Kidney epithelial cell (primary cell): Measurements from ENCODE around the gene PPP1CC. TPM values are rescaled to one million over a fixed set of nuclear protein-coding genes. Genes with fewer than 3 reads are reported as not detected.

ENCODE experiments used
- DNase-seq: peaks from one replicate; pipeline ENCODE4 v3.0.0-alpha.2; 2010; ENCODE audit warnings: low read depth
- H3K27me3 ChIP-seq: 2 replicates; pipeline ENCODE4 v1.6.0; 2011; ENCODE audit warnings: low read length; ENCODE audit not compliant: control insufficient read depth, insufficient read depth
- H3K36me3 ChIP-seq: 2 replicates; pipeline ENCODE4 v1.5.1; 2011; ENCODE audit warnings: low read length; ENCODE audit not compliant: control insufficient read depth, insufficient read depth
- H3K4me3 ChIP-seq: 2 replicates; pipeline ENCODE4 v1.5.1; 2011; ENCODE audit warnings: low read depth, mild to moderate bottlenecking, control low read depth, low read length
- total RNA-seq: library from RNA; depleted of rRNA; stranded (reverse); fragments of >200 nt; gene quantifications from 2 replicates; pipeline ENCODE4 v1.2.3, GENCODE V29; 2015
- TF ChIP-seq, protein P1 (sequence below): IDR thresholded peaks from 2 replicates; pipeline ENCODE4 v1.5.1; 2011; ENCODE audit warnings: mild to moderate bottlenecking, moderate library complexity, low read length, control low read depth, inconsistent platforms; ENCODE audit not compliant: insufficient read depth, poor library complexity, severe bottlenecking

Gene PPP1CC
- total RNA-seq, 1 donor from 2014 or later: 93.1 TPM

DNA sequence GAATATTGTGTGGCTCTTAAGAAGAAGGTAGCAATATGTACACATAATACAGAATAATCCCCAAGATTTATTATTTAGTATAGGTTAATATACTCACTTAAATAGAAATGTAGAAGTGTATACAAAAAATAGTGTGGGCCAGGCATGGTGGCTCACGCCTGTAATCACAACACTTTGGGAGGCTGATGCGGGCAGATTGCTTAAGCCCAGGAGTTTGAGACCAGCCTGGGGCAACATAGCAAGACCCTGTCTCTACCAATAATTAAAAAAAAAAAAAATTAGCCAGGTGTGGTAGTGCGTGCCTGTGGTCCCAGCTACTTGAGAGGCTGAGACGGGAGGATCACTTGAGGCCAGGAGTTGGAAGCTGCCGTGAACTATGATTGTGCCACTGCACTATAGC, 38.5 kb downstream of the PPP1CC start:
- H3K36me3 ChIP-seq: no peaks in the 10 kb centered on the region
- no peak for DNase-seq
- H3K27me3 ChIP-seq: no peaks in the 10 kb centered on the region
- no peak overlapping the region for H3K4me3 ChIP-seq
- TF ChIP-seq, protein P1, sequence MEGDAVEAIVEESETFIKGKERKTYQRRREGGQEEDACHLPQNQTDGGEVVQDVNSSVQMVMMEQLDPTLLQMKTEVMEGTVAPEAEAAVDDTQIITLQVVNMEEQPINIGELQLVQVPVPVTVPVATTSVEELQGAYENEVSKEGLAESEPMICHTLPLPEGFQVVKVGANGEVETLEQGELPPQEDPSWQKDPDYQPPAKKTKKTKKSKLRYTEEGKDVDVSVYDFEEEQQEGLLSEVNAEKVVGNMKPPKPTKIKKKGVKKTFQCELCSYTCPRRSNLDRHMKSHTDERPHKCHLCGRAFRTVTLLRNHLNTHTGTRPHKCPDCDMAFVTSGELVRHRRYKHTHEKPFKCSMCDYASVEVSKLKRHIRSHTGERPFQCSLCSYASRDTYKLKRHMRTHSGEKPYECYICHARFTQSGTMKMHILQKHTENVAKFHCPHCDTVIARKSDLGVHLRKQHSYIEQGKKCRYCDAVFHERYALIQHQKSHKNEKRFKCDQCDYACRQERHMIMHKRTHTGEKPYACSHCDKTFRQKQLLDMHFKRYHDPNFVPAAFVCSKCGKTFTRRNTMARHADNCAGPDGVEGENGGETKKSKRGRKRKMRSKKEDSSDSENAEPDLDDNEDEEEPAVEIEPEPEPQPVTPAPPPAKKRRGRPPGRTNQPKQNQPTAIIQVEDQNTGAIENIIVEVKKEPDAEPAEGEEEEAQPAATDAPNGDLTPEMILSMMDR: no peak

DNA sequence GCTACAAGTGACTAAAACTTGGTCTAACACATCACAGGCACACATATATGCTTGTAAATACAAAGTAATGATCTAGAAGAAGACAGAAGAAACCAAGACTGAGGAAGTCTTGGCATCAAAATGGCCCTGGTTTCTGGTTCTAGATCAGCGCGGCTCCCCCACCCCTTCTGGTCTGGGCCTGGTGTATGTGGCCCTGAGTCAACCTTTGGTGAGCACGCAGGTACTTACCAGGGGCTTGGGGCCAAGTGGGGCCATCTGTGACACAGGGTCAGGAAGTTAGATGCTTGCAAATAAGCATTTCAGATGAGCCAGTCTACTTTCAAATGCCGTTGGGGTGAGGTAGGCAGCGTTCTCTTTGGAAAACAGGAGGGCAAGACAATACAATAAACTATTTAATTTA, 40.6 kb downstream of the PPP1CC start:
- H3K4me3 ChIP-seq: no peak overlapping the region
- TF ChIP-seq, protein P1: no peak
- no peak for DNase-seq
- H3K27me3 ChIP-seq: no peaks in the 10 kb centered on the region
- no peaks in the 10 kb centered on the region for H3K36me3 ChIP-seq

DNA sequence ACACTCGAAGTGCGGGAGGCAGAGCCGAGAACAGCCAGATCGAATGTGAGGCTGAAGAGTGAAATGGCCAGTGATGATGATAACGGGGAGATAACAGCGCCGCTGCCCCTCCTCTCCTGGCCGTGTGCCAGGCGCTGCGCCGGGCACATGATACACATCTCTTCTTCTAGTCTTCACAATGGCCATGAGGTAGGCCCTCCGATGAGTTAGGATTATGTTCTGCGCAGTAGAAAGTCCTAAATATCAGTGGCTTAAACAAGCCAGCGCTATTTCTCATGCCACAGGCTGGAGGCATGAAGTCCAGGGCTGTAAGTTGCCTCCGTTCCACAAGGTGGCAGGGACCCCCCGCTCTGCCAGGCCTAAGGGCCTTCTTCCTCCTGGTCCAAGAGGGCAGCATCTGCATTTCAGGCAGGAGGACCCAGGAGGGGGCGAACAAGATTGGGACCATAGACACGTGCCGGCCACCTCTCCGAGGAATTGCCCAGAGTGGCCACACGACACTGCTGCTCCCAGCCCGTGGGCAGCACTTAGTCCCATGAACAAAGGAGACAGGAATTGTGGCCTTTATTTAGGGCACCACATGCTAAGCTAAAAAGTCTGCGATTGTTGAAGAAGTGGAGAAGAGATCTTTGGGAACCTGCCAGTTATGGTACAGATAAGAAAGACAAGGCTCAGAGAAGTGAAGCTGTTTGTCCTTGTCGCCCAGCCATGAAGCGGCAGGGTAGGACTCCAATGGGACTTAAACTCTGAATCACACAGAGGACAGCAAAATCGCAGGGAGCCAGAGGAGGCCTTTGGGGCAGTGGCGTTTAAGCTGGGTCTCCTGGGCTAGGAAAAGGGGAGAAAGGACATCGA, 42.9 kb downstream of the PPP1CC start:
- H3K36me3 ChIP-seq: no peaks in the 10 kb centered on the region
- DNase-seq: no peak
- TF ChIP-seq, protein P1: no peak
- no peaks in the 10 kb centered on the region for H3K27me3 ChIP-seq
- no peak overlapping the region for H3K4me3 ChIP-seq

DNA sequence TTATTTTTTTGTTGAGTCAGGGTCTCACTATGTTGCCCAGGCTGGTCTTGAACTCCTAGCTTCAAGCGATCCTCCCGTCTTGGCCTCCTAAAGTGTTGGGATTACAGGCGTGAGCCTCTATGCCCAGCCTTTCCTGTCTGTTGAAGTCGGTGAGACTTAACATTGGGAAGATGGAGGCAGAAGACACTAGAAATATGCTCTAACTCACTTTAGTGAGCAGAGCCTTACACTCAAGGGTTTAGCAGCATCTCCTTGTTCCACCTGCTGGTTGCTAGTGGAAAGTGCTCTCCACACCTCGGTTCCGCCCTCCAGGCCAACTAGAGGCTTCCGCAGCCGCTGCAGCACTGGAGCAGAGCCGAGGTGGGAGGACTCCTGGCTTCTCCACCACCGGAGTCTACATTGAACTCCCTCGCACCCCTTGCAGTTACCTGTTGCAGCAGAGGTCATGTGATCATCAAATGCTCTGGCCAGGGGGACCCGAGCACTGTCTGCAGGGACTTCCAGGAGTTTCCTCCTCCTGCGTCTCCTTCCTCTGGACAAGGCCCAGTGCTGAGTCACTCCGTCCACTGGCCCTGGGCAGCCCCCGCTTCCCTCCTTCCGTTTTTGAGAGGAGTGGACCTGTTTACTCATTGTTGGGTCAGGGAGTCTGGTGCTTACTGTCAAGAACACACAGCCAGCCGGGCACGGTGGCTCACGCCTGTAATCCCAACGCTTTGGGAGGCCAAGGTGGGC, 44.4 kb downstream of the PPP1CC start:
- H3K27me3 ChIP-seq: no peaks in the 10 kb centered on the region
- no peaks in the 10 kb centered on the region for H3K36me3 ChIP-seq
- TF ChIP-seq, protein P1: peak; percentile 73
- DNase-seq: peak; percentile 41
- H3K4me3 ChIP-seq: no peak overlapping the region

DNA sequence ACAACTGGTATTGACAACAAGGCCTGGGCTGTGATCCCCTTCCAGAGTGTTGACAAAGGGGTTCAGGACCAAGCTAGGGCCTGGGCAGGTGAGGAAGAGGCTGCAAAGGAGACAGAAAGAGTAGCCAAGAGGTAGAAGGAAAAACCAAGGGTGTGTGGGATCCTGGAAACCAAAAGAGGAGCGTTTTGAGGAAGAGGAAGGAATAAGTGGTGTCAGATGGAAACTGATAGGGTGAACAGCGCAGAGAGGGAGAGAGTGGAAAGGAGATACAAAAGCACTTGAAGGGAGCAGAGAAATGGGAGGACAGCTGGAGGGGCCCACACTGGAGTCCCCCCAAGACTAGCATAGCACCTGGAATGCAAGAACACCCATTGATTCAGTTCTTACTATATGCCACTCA, 45.5 kb downstream of the PPP1CC start:
- Histone ChIP-seq H3K4me3 (no peak overlapping the region), H3K27me3 (no peaks in the 10 kb centered on the region), H3K36me3 (no peaks in the 10 kb centered on the region)
- no peak for DNase-seq
- TF ChIP-seq, protein P1: no peak
